Suprapubic skin (tissue), 4 donors: Measurements from ENCODE around the gene PLCL2. TPM values are rescaled to one million over a fixed set of nuclear protein-coding genes. Genes with fewer than 3 reads are reported as not detected.

Source experiments
- DNase-seq, 2 donors: peaks; one replicate each; pipeline ENCODE4 v3.0.0-alpha.2; 2019; ENCODE audit warnings: low spot score in 2 of 2
- H3K27ac ChIP-seq: fragments of 200-600 bp; sonication (generic); one replicate; pipeline ENCODE4 v1.5.1; 2019
- H3K27me3 ChIP-seq: fragments of 200-600 bp; sonication (generic); one replicate; pipeline ENCODE4 v1.5.1; 2019
- H3K36me3 ChIP-seq: fragments of 200-600 bp; sonication (generic); one replicate; pipeline ENCODE4 v1.5.1; 2019
- H3K4me1 ChIP-seq: fragments of 200-600 bp; sonication (generic); one replicate; pipeline ENCODE4 v1.5.1; 2019
- H3K4me3 ChIP-seq: fragments of 200-600 bp; sonication (generic); one replicate; pipeline ENCODE4 v1.5.1; 2019; ENCODE audit warnings: mild to moderate bottlenecking
- H3K9me3 ChIP-seq: fragments of 200-600 bp; sonication (generic); one replicate; pipeline ENCODE4 v1.5.1; 2019
- CTCF ChIP-seq, 2 donors: fragments of 200-600 bp in 1 of 2; fragments of 450-650 bp in 1 of 2; sonication (generic) in 1 of 2; IDR thresholded peaks; one replicate each; pipeline ENCODE4 v1.5.1; 2016 to 2019; ENCODE audit warnings: antibody characterized with exemption in 2 of 2, mild to moderate bottlenecking in 1 of 2, moderate library complexity in 1 of 2
- EP300 ChIP-seq: sonication (generic); formaldehyde crosslinking; IDR thresholded peaks from one replicate; pipeline ENCODE4 v1.6.1; 2017; ENCODE audit warnings: antibody characterized with exemption
- POLR2A ChIP-seq, 2 donors: fragments of 450-650 bp; IDR thresholded peaks; one replicate each; pipeline ENCODE4 v1.6.1; 2017; ENCODE audit warnings: antibody characterized with exemption in 2 of 2, mild to moderate bottlenecking in 2 of 2, moderate library complexity in 2 of 2
- POLR2AphosphoS5 ChIP-seq, 3 donors: sonication (generic); formaldehyde crosslinking; IDR thresholded peaks; one replicate each; pipeline ENCODE4 v1.6.1; 2017; ENCODE audit warnings: antibody characterized with exemption in 3 of 3
- WGBS: methylation state at CpG from one replicate; pipeline ENCODE4 v1.1.5; 2018; 5-methylcytosine and 5-hydroxymethylcytosine counted together
- total RNA-seq, 4 donors: library from RNA; depleted of rRNA; stranded (reverse); fragments of >200 nt; gene quantifications; one replicate each; pipeline ENCODE4 v1.1.0, GENCODE V29; 2016

PLCL2 gene
- total RNA-seq, 4 donors from 2014 or later: 1.5 to 4.2 (median 1.9) TPM

- Histone ChIP-seq H3K9me3 (no peaks in the 10 kb centered on the region), H3K4me1 (peaks cover 2% of the 10 kb centered on the region), H3K27me3 (no peaks in the 10 kb centered on the region), H3K4me3 (no peak overlapping the region), H3K27ac (no peak overlapping the region), H3K36me3 (no peaks in the 10 kb centered on the region)
- WGBS: 91% methylated on average over 2 of the region's 2 CpGs
- TF ChIP-seq CTCF (IDR thresholded peaks at IDR 0.05) (no peak), POLR2A (IDR thresholded peaks at IDR 0.05) (no peak), EP300 (no peak), POLR2AphosphoS5 (IDR thresholded peaks at IDR 0.05) (no peak)
- DNase-seq: no peak
Measured at GRCh38 chr3:16913264-16913580, 28.5 kb downstream of the PLCL2 start.

GRCh38 chr3:16916840-16917239 is 32.1 kb downstream of the PLCL2 start:
- H3K4me1 ChIP-seq: no peaks in the 10 kb centered on the region
- no peaks in the 10 kb centered on the region for H3K27me3 ChIP-seq
- no peak overlapping the region for H3K27ac ChIP-seq
- DNase-seq: no peak
- no peaks in the 10 kb centered on the region for H3K36me3 ChIP-seq
- TF ChIP-seq CTCF (IDR thresholded peaks at IDR 0.05) (no peak), POLR2A (IDR thresholded peaks at IDR 0.05) (no peak), POLR2AphosphoS5 (IDR thresholded peaks at IDR 0.05) (no peak), EP300 (no peak)
- H3K4me3 ChIP-seq: no peak overlapping the region
- H3K9me3 ChIP-seq: no peaks in the 10 kb centered on the region
- 62% methylated on average over 5 of the region's 5 CpGs for WGBS

- Histone ChIP-seq H3K27ac (no peak overlapping the region), H3K36me3 (no peaks in the 10 kb centered on the region), H3K4me3 (no peak overlapping the region), H3K9me3 (no peaks in the 10 kb centered on the region), H3K27me3 (no peaks in the 10 kb centered on the region), H3K4me1 (no peaks in the 10 kb centered on the region)
- TF ChIP-seq CTCF (IDR thresholded peaks at IDR 0.05): no peak
- no peak for TF ChIP-seq POLR2A (IDR thresholded peaks at IDR 0.05)
- no peak for TF ChIP-seq POLR2AphosphoS5 (IDR thresholded peaks at IDR 0.05)
- TF ChIP-seq EP300: no peak
- DNase-seq: no peak
Measured at GRCh38 chr3:16917256-16917935, 32.6 kb downstream of the PLCL2 start.

GRCh38 chr3:16917980-16918682 is 33.4 kb downstream of the PLCL2 start:
- Histone ChIP-seq H3K27me3 (no peaks in the 10 kb centered on the region), H3K9me3 (no peaks in the 10 kb centered on the region), H3K4me3 (no peak overlapping the region), H3K27ac (no peak overlapping the region), H3K4me1 (no peaks in the 10 kb centered on the region), H3K36me3 (no peaks in the 10 kb centered on the region)
- 90% methylated on average over 3 of the region's 3 CpGs for WGBS
- no peak for DNase-seq
- TF ChIP-seq CTCF (IDR thresholded peaks at IDR 0.05) (no peak), POLR2A (IDR thresholded peaks at IDR 0.05) (no peak), POLR2AphosphoS5 (IDR thresholded peaks at IDR 0.05) (no peak), EP300 (no peak)

- H3K9me3 ChIP-seq: no peaks in the 10 kb centered on the region
- no peak for TF ChIP-seq EP300
- no peak for TF ChIP-seq POLR2AphosphoS5 (IDR thresholded peaks at IDR 0.05)
- TF ChIP-seq CTCF (IDR thresholded peaks at IDR 0.05): no peak
- no peak for TF ChIP-seq POLR2A (IDR thresholded peaks at IDR 0.05)
- H3K27ac ChIP-seq: no peak overlapping the region
- H3K27me3 ChIP-seq: no peaks in the 10 kb centered on the region
- H3K4me1 ChIP-seq: no peaks in the 10 kb centered on the region
- no peak overlapping the region for H3K4me3 ChIP-seq
- no peaks in the 10 kb centered on the region for H3K36me3 ChIP-seq
- no peak for DNase-seq
Measured at GRCh38 chr3:16918683-16919025, 33.9 kb downstream of the PLCL2 start.
